GM12864 (cell line): Measurements from ENCODE around the gene KIAA0753.

Experiments used
- DNase-seq: peaks from one replicate; pipeline ENCODE4 v3.0.0-alpha.2; 2011; ENCODE audit warnings: low read depth
- H3K4me3 ChIP-seq: 2 replicates; pipeline ENCODE4 v1.5.1; 2011; ENCODE audit warnings: mild to moderate bottlenecking, low read depth, low read length, control low read depth
- CTCF ChIP-seq: IDR thresholded peaks from 2 replicates; pipeline ENCODE4 v1.5.1; 2011; ENCODE audit warnings: low read depth, mild to moderate bottlenecking, moderate library complexity, low read length, control low read depth, inconsistent platforms; ENCODE audit errors: missing control alignments

KIAA0753 gene

GRCh38 chr17:6531575-6531974 is 108.9 kb downstream of the KIAA0753 start:
- DNase-seq: no peak
- H3K4me3 ChIP-seq: no peak overlapping the region
- TF ChIP-seq CTCF: no peak

- DNase-seq: no peak
- TF ChIP-seq CTCF: no peak
- no peak overlapping the region for H3K4me3 ChIP-seq
Measured at GRCh38 chr17:6530324-6530920, 110.1 kb downstream of the KIAA0753 start.

- no peak for DNase-seq
- TF ChIP-seq CTCF: no peak
- no peak overlapping the region for H3K4me3 ChIP-seq
Measured at GRCh38 chr17:6528557-6528956, 112.0 kb downstream of the KIAA0753 start.
